Measurements from ENCODE around the gene MAB21L4. TPM values are rescaled to one million over a fixed set of nuclear protein-coding genes. Genes with fewer than 3 reads are reported as not detected.

The MAB21L4 gene
- total RNA-seq, 1 experiment from 2014 or later: not detected

- DNase-seq (ENCODE audit: low spot score): no peak
These were observed 17.5 kb downstream of the MAB21L4 start for GRCh38 chr2:240878341-240878936.

- no peak for DNase-seq (ENCODE audit: low spot score)
These were observed 18.3 kb downstream of the MAB21L4 start for GRCh38 chr2:240877460-240878340.

- no peak for DNase-seq (ENCODE audit: low spot score)
These were observed 19.3 kb downstream of the MAB21L4 start for GRCh38 chr2:240876475-240877251.

- no peak for DNase-seq (ENCODE audit: low spot score)
These were observed 19.9 kb downstream of the MAB21L4 start for GRCh38 chr2:240876035-240876474.

GRCh38 chr2:240875228-240876034 lies 20.5 kb downstream of the MAB21L4 start:
- DNase-seq (ENCODE audit: low spot score): no peak

GRCh38 chr2:240874715-240875227 lies 21.2 kb downstream of the MAB21L4 start:
- DNase-seq (ENCODE audit: low spot score): no peak

- DNase-seq (ENCODE audit: low spot score): no peak
These were observed 21.9 kb downstream of the MAB21L4 start for GRCh38 chr2:240873805-240874714.

- DNase-seq (ENCODE audit: low spot score): no peak
These were observed 22.7 kb downstream of the MAB21L4 start for GRCh38 chr2:240873098-240873788.

GRCh38 chr2:240872317-240873097 lies 23.4 kb downstream of the MAB21L4 start:
- DNase-seq (ENCODE audit: low spot score): no peak

GRCh38 chr2:240871071-240871958 lies 24.6 kb downstream of the MAB21L4 start:
- no peak for DNase-seq (ENCODE audit: low spot score)

- DNase-seq (ENCODE audit: low spot score): no peak
These were observed 25.7 kb downstream of the MAB21L4 start for GRCh38 chr2:240869956-240870875.

- DNase-seq (ENCODE audit: low spot score): no peak
These were observed 26.6 kb downstream of the MAB21L4 start for GRCh38 chr2:240869109-240869955.

GRCh38 chr2:240868286-240869108 lies 27.5 kb downstream of the MAB21L4 start, which contains the start of gene AGXT:
TSS of gene AGXT (plus strand) at chr2:240868824. CDS start at chr2:240868866, 42 bp downstream.
- no peak for DNase-seq (ENCODE audit: low spot score)

- no peak for DNase-seq (ENCODE audit: low spot score)
These were observed 30.6 kb downstream of the MAB21L4 start for GRCh38 chr2:240865391-240865790.

- no peak for DNase-seq (ENCODE audit: low spot score)
These were observed 31.5 kb downstream of the MAB21L4 start for GRCh38 chr2:240864475-240864874.
